ENCODE data around the gene CTF1.

DNA sequence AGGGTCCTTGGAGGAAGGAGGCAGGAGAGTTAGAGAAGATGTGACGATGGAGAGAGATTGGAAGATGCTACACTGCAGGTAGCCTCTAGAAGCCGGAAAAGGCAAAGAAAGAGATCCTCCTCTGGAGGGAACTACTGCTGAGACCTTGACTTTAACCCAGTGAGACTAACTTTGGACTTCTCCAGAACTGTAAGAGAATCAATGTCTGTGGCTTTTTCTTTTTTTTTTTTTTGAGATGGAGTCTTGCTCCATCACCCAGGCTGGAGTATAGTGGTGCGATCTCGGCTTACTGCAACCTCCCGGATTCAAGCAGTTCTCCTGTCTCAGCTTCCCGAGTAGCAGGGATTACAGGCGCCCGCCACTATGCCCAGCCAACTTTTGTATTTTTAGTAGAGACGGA lies 11.2 kb upstream of the CTF1 start:
- TF ChIP-seq EGR1 (IDR thresholded peaks at IDR 0.05; ENCODE audit: low read depth) = no peak
- no peak for TF ChIP-seq CBX3 (IDR thresholded peaks at IDR 0.05; ENCODE audit: low read depth)
- TF ChIP-seq, protein P1, sequence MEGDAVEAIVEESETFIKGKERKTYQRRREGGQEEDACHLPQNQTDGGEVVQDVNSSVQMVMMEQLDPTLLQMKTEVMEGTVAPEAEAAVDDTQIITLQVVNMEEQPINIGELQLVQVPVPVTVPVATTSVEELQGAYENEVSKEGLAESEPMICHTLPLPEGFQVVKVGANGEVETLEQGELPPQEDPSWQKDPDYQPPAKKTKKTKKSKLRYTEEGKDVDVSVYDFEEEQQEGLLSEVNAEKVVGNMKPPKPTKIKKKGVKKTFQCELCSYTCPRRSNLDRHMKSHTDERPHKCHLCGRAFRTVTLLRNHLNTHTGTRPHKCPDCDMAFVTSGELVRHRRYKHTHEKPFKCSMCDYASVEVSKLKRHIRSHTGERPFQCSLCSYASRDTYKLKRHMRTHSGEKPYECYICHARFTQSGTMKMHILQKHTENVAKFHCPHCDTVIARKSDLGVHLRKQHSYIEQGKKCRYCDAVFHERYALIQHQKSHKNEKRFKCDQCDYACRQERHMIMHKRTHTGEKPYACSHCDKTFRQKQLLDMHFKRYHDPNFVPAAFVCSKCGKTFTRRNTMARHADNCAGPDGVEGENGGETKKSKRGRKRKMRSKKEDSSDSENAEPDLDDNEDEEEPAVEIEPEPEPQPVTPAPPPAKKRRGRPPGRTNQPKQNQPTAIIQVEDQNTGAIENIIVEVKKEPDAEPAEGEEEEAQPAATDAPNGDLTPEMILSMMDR (IDR thresholded peaks at IDR 0.05 in 2 of 3, conservative IDR thresholded peaks at IDR 0.05 in 1 of 3; ENCODE audit: borderline replicate concordance in 1 of 3, insufficient read depth in 1 of 3, low read depth in 2 of 3, low read length in 2 of 3) = no peak
- no peak for TF ChIP-seq TCF7L2 (IDR thresholded peaks at IDR 0.05; ENCODE audit: borderline replicate concordance, extremely low read depth, insufficient read depth, insufficient read length)
- TF ChIP-seq POLR2AphosphoS5 (IDR thresholded peaks at IDR 0.05; ENCODE audit: low read depth, low read length) = no peak
- no peak for TF ChIP-seq ZNF274 (IDR thresholded peaks at IDR 0.05; ENCODE audit: low read depth, low read length)
- TF ChIP-seq, protein P2, sequence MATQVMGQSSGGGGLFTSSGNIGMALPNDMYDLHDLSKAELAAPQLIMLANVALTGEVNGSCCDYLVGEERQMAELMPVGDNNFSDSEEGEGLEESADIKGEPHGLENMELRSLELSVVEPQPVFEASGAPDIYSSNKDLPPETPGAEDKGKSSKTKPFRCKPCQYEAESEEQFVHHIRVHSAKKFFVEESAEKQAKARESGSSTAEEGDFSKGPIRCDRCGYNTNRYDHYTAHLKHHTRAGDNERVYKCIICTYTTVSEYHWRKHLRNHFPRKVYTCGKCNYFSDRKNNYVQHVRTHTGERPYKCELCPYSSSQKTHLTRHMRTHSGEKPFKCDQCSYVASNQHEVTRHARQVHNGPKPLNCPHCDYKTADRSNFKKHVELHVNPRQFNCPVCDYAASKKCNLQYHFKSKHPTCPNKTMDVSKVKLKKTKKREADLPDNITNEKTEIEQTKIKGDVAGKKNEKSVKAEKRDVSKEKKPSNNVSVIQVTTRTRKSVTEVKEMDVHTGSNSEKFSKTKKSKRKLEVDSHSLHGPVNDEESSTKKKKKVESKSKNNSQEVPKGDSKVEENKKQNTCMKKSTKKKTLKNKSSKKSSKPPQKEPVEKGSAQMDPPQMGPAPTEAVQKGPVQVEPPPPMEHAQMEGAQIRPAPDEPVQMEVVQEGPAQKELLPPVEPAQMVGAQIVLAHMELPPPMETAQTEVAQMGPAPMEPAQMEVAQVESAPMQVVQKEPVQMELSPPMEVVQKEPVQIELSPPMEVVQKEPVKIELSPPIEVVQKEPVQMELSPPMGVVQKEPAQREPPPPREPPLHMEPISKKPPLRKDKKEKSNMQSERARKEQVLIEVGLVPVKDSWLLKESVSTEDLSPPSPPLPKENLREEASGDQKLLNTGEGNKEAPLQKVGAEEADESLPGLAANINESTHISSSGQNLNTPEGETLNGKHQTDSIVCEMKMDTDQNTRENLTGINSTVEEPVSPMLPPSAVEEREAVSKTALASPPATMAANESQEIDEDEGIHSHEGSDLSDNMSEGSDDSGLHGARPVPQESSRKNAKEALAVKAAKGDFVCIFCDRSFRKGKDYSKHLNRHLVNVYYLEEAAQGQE (IDR thresholded peaks at IDR 0.05; ENCODE audit: low read depth) = no peak
- TF ChIP-seq EZH2 (IDR thresholded peaks at IDR 0.05) = no peak
- TF ChIP-seq FOSL1 (IDR thresholded peaks at IDR 0.05; ENCODE audit: low read depth) = no peak

Measured in HCT116 (cell line).